H9 (cell line): ENCODE data around the gene DENND4B. TPM values are rescaled to one million over a fixed set of nuclear protein-coding genes. Genes with fewer than 3 reads are reported as not detected.

Experiments
- DNase-seq: peaks from one replicate; pipeline ENCODE4 v3.0.0-alpha.2; 2017
- H2AFZ ChIP-seq: one replicate; pipeline ENCODE4 v1.6.1; 2013; ENCODE audit warnings: mild to moderate bottlenecking, low read length, control low read depth, moderate library complexity
- H2AK5ac ChIP-seq: 2 replicates; pipeline ENCODE4 v1.6.1; 2013; ENCODE audit warnings: low read length, control low read depth, mixed read lengths; ENCODE audit not compliant: insufficient read length
- H2BK120ac ChIP-seq: one replicate; pipeline ENCODE4 v1.6.1; 2013; ENCODE audit warnings: low read depth, mild to moderate bottlenecking, low read length, control low read depth, inconsistent platforms; ENCODE audit not compliant: poor library complexity, severe bottlenecking
- H2BK12ac ChIP-seq: 2 replicates; pipeline ENCODE4 v1.6.1; 2013; ENCODE audit warnings: low read length, control low read depth, mixed read lengths, low read depth; ENCODE audit not compliant: insufficient read length
- H2BK15ac ChIP-seq: 2 replicates; pipeline ENCODE4 v1.6.1; 2013; ENCODE audit warnings: low read depth, low read length, control low read depth
- H2BK20ac ChIP-seq: one replicate; pipeline ENCODE4 v1.6.1; 2013; ENCODE audit warnings: low read depth, mild to moderate bottlenecking, low read length, control low read depth, inconsistent platforms; ENCODE audit not compliant: poor library complexity, severe bottlenecking
- H2BK5ac ChIP-seq: 2 replicates; pipeline ENCODE4 v1.6.1; 2013; ENCODE audit warnings: low read length, control low read depth, mixed read lengths; ENCODE audit not compliant: insufficient read length
- H3K14ac ChIP-seq: 2 replicates; pipeline ENCODE4 v1.6.1; 2013; ENCODE audit warnings: low read length, control low read depth; ENCODE audit not compliant: insufficient read depth
- H3K18ac ChIP-seq: 2 replicates; pipeline ENCODE4 v1.6.1; 2013; ENCODE audit warnings: low read depth, mild to moderate bottlenecking, mixed read lengths, low read length, control low read depth; ENCODE audit not compliant: insufficient read length
- H3K23ac ChIP-seq: 2 replicates; pipeline ENCODE4 v1.6.1; 2013; ENCODE audit warnings: low read length, control low read depth, mixed read lengths, low read depth; ENCODE audit not compliant: insufficient read length
- H3K23me2 ChIP-seq: 2 replicates; pipeline ENCODE4 v1.6.1; 2013; ENCODE audit warnings: low read depth, mild to moderate bottlenecking, mixed read lengths, low read length, control low read depth; ENCODE audit not compliant: insufficient read length, poor library complexity, severe bottlenecking
- H3K27ac ChIP-seq: 2 replicates; pipeline ENCODE4 v1.5.1; 2013; ENCODE audit warnings: low read length, control low read depth, mixed read lengths, low read depth; ENCODE audit not compliant: insufficient read length
- H3K27me3 ChIP-seq: 2 replicates; pipeline ENCODE4 v1.6.1; 2013; ENCODE audit warnings: low read length, control low read depth, inconsistent platforms; ENCODE audit not compliant: insufficient read depth
- H3K4ac ChIP-seq: 2 replicates; pipeline ENCODE4 v1.6.1; 2013; ENCODE audit warnings: low read depth, mild to moderate bottlenecking, control low read depth, inconsistent platforms, low read length, moderate library complexity
- H3K4me1 ChIP-seq: 2 replicates; pipeline ENCODE4 v1.6.1; 2013; ENCODE audit warnings: low read length, control low read depth, inconsistent platforms; ENCODE audit not compliant: insufficient read depth
- H3K4me2 ChIP-seq: 2 replicates; pipeline ENCODE4 v1.6.1; 2013; ENCODE audit warnings: low read length, control low read depth, mixed read lengths; ENCODE audit not compliant: insufficient read length, insufficient read depth
- H3K56ac ChIP-seq: 2 replicates; pipeline ENCODE4 v1.6.1; 2013; ENCODE audit warnings: low read depth, mild to moderate bottlenecking, mixed read lengths, low read length, control low read depth; ENCODE audit not compliant: insufficient read length
- H3K79me1 ChIP-seq: 2 replicates; pipeline ENCODE4 v1.6.1; 2013; ENCODE audit warnings: low read depth, mild to moderate bottlenecking, moderate library complexity, low read length, control low read depth, inconsistent platforms; ENCODE audit not compliant: insufficient read depth, poor library complexity, severe bottlenecking
- H3K79me2 ChIP-seq: 2 replicates; pipeline ENCODE4 v1.6.1; 2013; ENCODE audit warnings: low read length, control low read depth, inconsistent platforms; ENCODE audit not compliant: insufficient read depth
- H3K9ac ChIP-seq: 2 replicates; pipeline ENCODE4 v1.6.1; 2013; ENCODE audit warnings: low read length, control low read depth, mixed read lengths; ENCODE audit not compliant: insufficient read length; ENCODE audit errors: extremely low read depth
- H3K9me3 ChIP-seq: one replicate; pipeline ENCODE4 v1.6.1; 2013; ENCODE audit warnings: low read depth, low read length, inconsistent platforms; ENCODE audit not compliant: control insufficient read depth
- H3T11ph ChIP-seq: one replicate; pipeline ENCODE4 v1.6.1; 2013; ENCODE audit warnings: mild to moderate bottlenecking, low read length, control low read depth, inconsistent platforms
- H4K20me1 ChIP-seq: one replicate; pipeline ENCODE4 v1.6.1; 2013; ENCODE audit not compliant: control insufficient read depth, insufficient read length, insufficient read depth
- H4K5ac ChIP-seq: 2 replicates; pipeline ENCODE4 v1.6.1; 2013; ENCODE audit warnings: low read depth, mild to moderate bottlenecking, mixed read lengths, low read length, control low read depth; ENCODE audit not compliant: insufficient read length
- H4K8ac ChIP-seq: replicated peaks from 2 replicates; pipeline ENCODE4 v1.6.1; 2013; ENCODE audit warnings: low read length, control low read depth, mixed read lengths, low read depth; ENCODE audit not compliant: insufficient read length
- H4K91ac ChIP-seq: 2 replicates; pipeline ENCODE4 v1.6.1; 2013; ENCODE audit warnings: low read depth, mild to moderate bottlenecking, moderate library complexity, mixed read lengths, low read length, control low read depth; ENCODE audit not compliant: insufficient read length
- H3K27ac Mint-ChIP-seq, 3 experiments: 2 replicates in 2 of 3; 3 replicates in 1 of 3; pipeline ENCODE4 v1.8.0; 2020 to 2021; ENCODE audit warnings: mixed read lengths in 3 of 3, mild to moderate bottlenecking in 1 of 3, moderate library complexity in 1 of 3
- H3K27me3 Mint-ChIP-seq: 2 replicates; pipeline ENCODE4 v1.8.0; 2021; ENCODE audit warnings: low read depth, mild to moderate bottlenecking, moderate library complexity, mixed read lengths
- H3K36me3 Mint-ChIP-seq, 3 experiments: 2 replicates in 2 of 3; 3 replicates in 1 of 3; pipeline ENCODE4 v1.8.0; 2020 to 2021; ENCODE audit warnings: low read depth in 3 of 3, mixed read lengths in 3 of 3; ENCODE audit not compliant: insufficient read depth in 1 of 3
- H3K4me1 Mint-ChIP-seq, 2 experiments: 2 replicates each; pipeline ENCODE4 v1.8.0; 2020; ENCODE audit warnings: mixed read lengths in 2 of 2
- H3K4me3 Mint-ChIP-seq, 2 experiments: 2 replicates in 1 of 2; 3 replicates in 1 of 2; pipeline ENCODE4 v1.8.0; 2020 to 2021; ENCODE audit warnings: mild to moderate bottlenecking in 2 of 2, mixed read lengths in 2 of 2, moderate library complexity in 1 of 2
- H3K9me3 Mint-ChIP-seq, 2 experiments: 2 replicates in 1 of 2; 3 replicates in 1 of 2; pipeline ENCODE4 v1.8.0; 2020; ENCODE audit warnings: mild to moderate bottlenecking in 2 of 2, mixed read lengths in 2 of 2, moderate library complexity in 1 of 2
- WGBS: extraction: QIAGEN DNeasy Blood & Tissue Kit; methylation state at CpG from one replicate; pipeline ENCODE4 v1.1.7; 2013; ENCODE audit warnings: missing lambda C conversion rate, low lambda C conversion rate, mixed read lengths; ENCODE audit not compliant: insufficient read length; ENCODE audit errors: extremely low coverage; 5-methylcytosine and 5-hydroxymethylcytosine counted together
- total RNA-seq: library from RNA; stranded (reverse); gene quantifications from 2 replicates; pipeline ENCODE4 v1.2.1, GENCODE V29; 2021
- TF ChIP-seq, protein P1 (sequence below): fragments of 200-600 bp; sonication (generic); conservative IDR thresholded peaks from 3 replicates; pipeline ENCODE4 v1.8.0; 2021; ENCODE audit warnings: antibody characterized with exemption, mild to moderate bottlenecking

DENND4B gene
- total RNA-seq, 1 experiment from 2014 or later, result 84.6 TPM

DNA sequence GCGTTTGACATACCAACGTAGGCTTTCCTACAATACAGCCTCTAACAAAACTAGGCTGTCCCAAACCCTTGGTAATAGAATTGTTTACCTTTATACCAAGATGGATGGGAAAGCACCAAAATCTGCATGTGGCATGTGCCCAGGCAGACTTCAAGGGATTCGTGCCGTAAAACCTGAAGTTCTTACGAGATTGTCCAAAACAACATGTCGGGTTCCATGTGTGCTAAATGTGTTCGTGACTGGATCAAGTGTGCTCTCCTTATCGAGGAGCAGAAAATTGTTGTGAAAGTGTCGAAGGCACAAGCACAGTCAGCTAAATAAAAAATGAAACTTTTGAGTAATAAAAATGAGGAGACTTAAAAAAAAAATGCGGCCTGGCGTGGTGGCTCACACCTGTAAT, 49.1 kb upstream of the DENND4B start:
- TF ChIP-seq, protein P1, sequence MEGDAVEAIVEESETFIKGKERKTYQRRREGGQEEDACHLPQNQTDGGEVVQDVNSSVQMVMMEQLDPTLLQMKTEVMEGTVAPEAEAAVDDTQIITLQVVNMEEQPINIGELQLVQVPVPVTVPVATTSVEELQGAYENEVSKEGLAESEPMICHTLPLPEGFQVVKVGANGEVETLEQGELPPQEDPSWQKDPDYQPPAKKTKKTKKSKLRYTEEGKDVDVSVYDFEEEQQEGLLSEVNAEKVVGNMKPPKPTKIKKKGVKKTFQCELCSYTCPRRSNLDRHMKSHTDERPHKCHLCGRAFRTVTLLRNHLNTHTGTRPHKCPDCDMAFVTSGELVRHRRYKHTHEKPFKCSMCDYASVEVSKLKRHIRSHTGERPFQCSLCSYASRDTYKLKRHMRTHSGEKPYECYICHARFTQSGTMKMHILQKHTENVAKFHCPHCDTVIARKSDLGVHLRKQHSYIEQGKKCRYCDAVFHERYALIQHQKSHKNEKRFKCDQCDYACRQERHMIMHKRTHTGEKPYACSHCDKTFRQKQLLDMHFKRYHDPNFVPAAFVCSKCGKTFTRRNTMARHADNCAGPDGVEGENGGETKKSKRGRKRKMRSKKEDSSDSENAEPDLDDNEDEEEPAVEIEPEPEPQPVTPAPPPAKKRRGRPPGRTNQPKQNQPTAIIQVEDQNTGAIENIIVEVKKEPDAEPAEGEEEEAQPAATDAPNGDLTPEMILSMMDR, result no peak
- no peak overlapping the region for H4K5ac ChIP-seq
- no peaks in the 10 kb centered on the region for H3K23me2 ChIP-seq
- H2BK15ac ChIP-seq, result no peak overlapping the region
- H3K14ac ChIP-seq, result no peak overlapping the region
- H3K23ac ChIP-seq, result no peak overlapping the region
- H3K4me1 ChIP-seq, result no peaks in the 10 kb centered on the region
- H3K56ac ChIP-seq, result no peak overlapping the region
- no peak overlapping the region for H2BK20ac ChIP-seq
- H4K20me1 ChIP-seq, result no peaks in the 10 kb centered on the region
- H2AFZ ChIP-seq, result no peak overlapping the region
- no peak overlapping the region for H3K4me3 Mint-ChIP-seq
- no peaks in the 10 kb centered on the region for H3K9me3 ChIP-seq
- no peak overlapping the region for H3K4me2 ChIP-seq
- H3K4me1 Mint-ChIP-seq, result peaks cover 13 to 15% of the 10 kb centered on the region in 2 experiments
- H4K91ac ChIP-seq, result no peak overlapping the region
- H3K27ac Mint-ChIP-seq, result peak overlapping the region in 1 of 3 experiments; percentile 87; a peak in 2 of 7 replicates
- peaks cover 2% of the 10 kb centered on the region; the same call in 1 of the 2 replicates for H3K27me3 Mint-ChIP-seq
- H3K36me3 Mint-ChIP-seq, result peaks cover 35 to 50% (median 46%) of the 10 kb centered on the region in 3 experiments
- no peaks in the 10 kb centered on the region for H3K27me3 ChIP-seq
- no peak for DNase-seq
- H3K79me1 ChIP-seq, result peaks cover 4% of the 10 kb centered on the region
- H3K4ac ChIP-seq, result no peak overlapping the region
- peaks cover 0 to 3% of the 10 kb centered on the region in 2 experiments; a peak in 3 of 5 replicates for H3K9me3 Mint-ChIP-seq
- no peak overlapping the region for H3K27ac ChIP-seq
- no peak overlapping the region for H3T11ph ChIP-seq
- no peak overlapping the region for H2BK120ac ChIP-seq
- no peak overlapping the region for H2BK12ac ChIP-seq
- WGBS, result no CpG with 5 or more reads among the region's 11 CpGs
- H4K8ac ChIP-seq, result no peak overlapping the region
- H3K9ac ChIP-seq, result no peak overlapping the region
- H2BK5ac ChIP-seq, result no peak overlapping the region
- no peak overlapping the region for H3K18ac ChIP-seq
- no peak overlapping the region for H2AK5ac ChIP-seq
- peaks cover 3% of the 10 kb centered on the region; the same call in 1 of the 2 replicates for H3K79me2 ChIP-seq
